COLO668 (cell line): Measurements from ENCODE around the gene CFAP97D2.
"Not testable (repeated sequence)": the region's sequence is repeated elsewhere in the genome, so short reads cannot be mapped to it uniquely, and the experiment has no call there.

Experiments used
- DNase-seq: peaks from one replicate; lab custom pipeline; 2025; ENCODE audit not compliant: unreplicated experiment; lab: John Stamatoyannopoulos, UW

The CFAP97D2 gene

GRCh38 chr13:114264313-114264712 is 85.3 kb downstream of the CFAP97D2 start:
- DNase-seq, result not testable (repeated sequence)

- DNase-seq, result no peak
Observed at GRCh38 chr13:114264886-114265611, 86.0 kb downstream of the CFAP97D2 start.

- DNase-seq, result no peak
Observed at GRCh38 chr13:114266241-114266640, 87.2 kb downstream of the CFAP97D2 start.

GRCh38 chr13:114268344-114269280 is 89.6 kb downstream of the CFAP97D2 start:
- DNase-seq, result no peak

GRCh38 chr13:114269281-114269770 is 90.3 kb downstream of the CFAP97D2 start:
- DNase-seq, result no peak
